Nephron (organoid): ENCODE data around the gene PPP2R1A.

Experiments used
- H3K27ac Mint-ChIP-seq, 3 experiments: 2 replicates each; pipeline ENCODE4 v1.8.0; 2020; ENCODE audit warnings: mixed read lengths in 3 of 3, mild to moderate bottlenecking in 2 of 3, moderate library complexity in 1 of 3
- H3K27me3 Mint-ChIP-seq: 2 replicates; pipeline ENCODE4 v1.8.0; 2021; ENCODE audit warnings: low read depth, mild to moderate bottlenecking, moderate library complexity, mixed read lengths
- H3K36me3 Mint-ChIP-seq: 2 replicates; pipeline ENCODE4 v1.8.0; 2020; ENCODE audit warnings: low read depth, mixed read lengths
- H3K4me1 Mint-ChIP-seq: 2 replicates; pipeline ENCODE4 v1.8.0; 2020; ENCODE audit warnings: mixed read lengths
- H3K4me3 Mint-ChIP-seq, 3 experiments: 2 replicates each; pipeline ENCODE4 v1.8.0; 2020; ENCODE audit warnings: mild to moderate bottlenecking in 3 of 3, mixed read lengths in 3 of 3, moderate library complexity in 2 of 3
- H3K9me3 Mint-ChIP-seq: 2 replicates; pipeline ENCODE4 v1.8.0; 2020; ENCODE audit warnings: mixed read lengths
- TF ChIP-seq, protein P1 (sequence below), 3 experiments: fragments of 200-600 bp; sonication (generic); IDR thresholded peaks; one replicate each; pipeline ENCODE4 v1.5.0; 2021; ENCODE audit warnings: antibody characterized with exemption in 3 of 3; ENCODE audit not compliant: unreplicated experiment in 3 of 3

PPP2R1A gene

GRCh38 chr19:52211203-52211602 is 21.4 kb downstream of the PPP2R1A start:
- Mint-ChIP-seq H3K27ac (no peak overlapping the region), H3K4me1 (no peaks in the 10 kb centered on the region), H3K9me3 (no peaks in the 10 kb centered on the region), H3K36me3 (peaks cover 86% of the 10 kb centered on the region), H3K4me3 (no peak overlapping the region), H3K27me3 (no peaks in the 10 kb centered on the region)
- TF ChIP-seq, protein P1, sequence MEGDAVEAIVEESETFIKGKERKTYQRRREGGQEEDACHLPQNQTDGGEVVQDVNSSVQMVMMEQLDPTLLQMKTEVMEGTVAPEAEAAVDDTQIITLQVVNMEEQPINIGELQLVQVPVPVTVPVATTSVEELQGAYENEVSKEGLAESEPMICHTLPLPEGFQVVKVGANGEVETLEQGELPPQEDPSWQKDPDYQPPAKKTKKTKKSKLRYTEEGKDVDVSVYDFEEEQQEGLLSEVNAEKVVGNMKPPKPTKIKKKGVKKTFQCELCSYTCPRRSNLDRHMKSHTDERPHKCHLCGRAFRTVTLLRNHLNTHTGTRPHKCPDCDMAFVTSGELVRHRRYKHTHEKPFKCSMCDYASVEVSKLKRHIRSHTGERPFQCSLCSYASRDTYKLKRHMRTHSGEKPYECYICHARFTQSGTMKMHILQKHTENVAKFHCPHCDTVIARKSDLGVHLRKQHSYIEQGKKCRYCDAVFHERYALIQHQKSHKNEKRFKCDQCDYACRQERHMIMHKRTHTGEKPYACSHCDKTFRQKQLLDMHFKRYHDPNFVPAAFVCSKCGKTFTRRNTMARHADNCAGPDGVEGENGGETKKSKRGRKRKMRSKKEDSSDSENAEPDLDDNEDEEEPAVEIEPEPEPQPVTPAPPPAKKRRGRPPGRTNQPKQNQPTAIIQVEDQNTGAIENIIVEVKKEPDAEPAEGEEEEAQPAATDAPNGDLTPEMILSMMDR (IDR thresholded peaks at IDR 0.05; ENCODE audit: unreplicated experiment in 3 of 3) = no peak

DNA sequence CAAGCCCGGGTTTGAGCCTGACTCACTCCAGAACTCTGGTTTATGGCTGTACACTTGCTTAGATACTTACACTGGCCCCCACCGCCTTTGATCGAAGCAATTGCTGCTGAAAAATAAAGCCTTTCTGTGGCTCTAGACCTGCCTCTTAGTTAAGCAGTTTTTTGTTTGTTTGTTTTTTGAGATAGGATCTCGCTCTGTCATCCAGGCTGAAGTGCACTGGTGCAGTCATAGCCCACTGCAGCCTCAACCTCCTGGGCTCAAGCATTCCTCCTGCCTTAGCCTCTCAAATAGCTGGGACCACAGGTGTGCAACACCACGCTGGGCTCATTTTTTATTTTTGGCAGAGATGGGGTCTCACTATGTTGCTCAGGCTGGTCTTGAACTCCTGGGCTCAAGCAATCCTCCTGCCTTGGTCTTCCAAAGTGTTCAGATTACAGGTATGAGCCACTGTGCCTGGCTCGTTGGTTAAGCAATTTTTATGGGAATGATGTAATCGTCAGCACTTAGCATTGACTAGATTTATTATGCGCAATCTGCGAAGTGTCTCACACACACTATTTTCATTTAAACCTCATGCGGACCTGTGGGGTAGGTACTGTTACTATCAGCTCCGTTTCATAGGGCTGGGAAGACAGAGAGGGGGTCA is 22.2 kb downstream of the PPP2R1A start:
- Mint-ChIP-seq H3K27ac (no peak overlapping the region), H3K27me3 (no peaks in the 10 kb centered on the region), H3K4me1 (no peaks in the 10 kb centered on the region), H3K4me3 (no peak overlapping the region), H3K9me3 (no peaks in the 10 kb centered on the region), H3K36me3 (peaks cover 83% of the 10 kb centered on the region)
- TF ChIP-seq, protein P1 (IDR thresholded peaks at IDR 0.05; ENCODE audit: unreplicated experiment in 3 of 3) = no peak

DNA sequence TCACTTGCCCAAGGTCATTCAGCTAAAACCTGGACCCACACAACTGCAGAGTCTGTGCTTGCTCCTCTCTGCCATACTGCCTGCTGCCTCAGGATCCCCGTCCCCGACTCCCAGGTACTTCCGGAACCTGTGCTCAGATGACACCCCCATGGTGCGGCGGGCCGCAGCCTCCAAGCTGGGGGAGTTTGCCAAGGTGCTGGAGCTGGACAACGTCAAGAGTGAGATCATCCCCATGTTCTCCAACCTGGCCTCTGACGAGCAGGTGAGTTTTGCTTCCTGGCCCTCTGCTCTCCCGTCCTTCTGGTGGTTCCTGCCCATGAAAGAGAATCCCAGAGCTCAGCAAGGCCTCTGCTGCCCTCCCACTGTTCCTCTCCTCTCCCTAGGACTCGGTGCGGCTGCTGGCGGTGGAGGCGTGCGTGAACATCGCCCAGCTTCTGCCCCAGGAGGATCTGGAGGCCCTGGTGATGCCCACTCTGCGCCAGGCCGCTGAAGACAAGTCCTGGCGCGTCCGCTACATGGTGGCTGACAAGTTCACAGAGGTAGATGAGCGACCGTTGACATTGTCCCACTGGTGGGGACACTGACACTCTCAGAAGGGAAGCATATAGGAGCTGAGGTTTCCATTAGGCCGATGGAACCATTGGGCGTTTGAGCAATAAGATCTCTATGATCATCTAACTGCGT is 22.9 kb downstream of the PPP2R1A start:
- no peak overlapping the region for H3K4me3 Mint-ChIP-seq
- H3K27ac Mint-ChIP-seq = no peak overlapping the region
- TF ChIP-seq, protein P1 (IDR thresholded peaks at IDR 0.05; ENCODE audit: unreplicated experiment in 3 of 3) = no peak
- no peaks in the 10 kb centered on the region for H3K27me3 Mint-ChIP-seq
- H3K9me3 Mint-ChIP-seq = no peaks in the 10 kb centered on the region
- no peaks in the 10 kb centered on the region for H3K4me1 Mint-ChIP-seq
- H3K36me3 Mint-ChIP-seq = peaks cover 83% of the 10 kb centered on the region

DNA sequence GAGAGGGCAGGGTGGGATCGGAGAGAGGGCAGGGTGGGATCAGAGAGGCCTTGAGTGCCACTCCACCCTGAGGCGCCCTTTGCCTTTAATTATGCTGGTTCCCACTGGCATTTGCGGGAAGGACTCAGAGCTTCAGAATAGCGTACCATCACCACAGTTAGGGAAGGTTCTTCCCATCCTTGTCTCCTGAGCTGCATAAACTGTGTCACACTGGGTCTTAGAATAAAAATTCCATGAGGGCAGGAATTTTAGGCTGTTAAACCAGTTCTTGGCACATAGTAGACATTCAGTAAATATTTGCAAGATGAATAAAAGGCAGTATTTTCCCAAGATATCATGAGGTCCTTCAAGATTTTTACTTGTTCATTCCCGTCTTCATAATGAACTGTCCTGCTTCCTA is 24.4 kb downstream of the PPP2R1A start:
- TF ChIP-seq, protein P1 (IDR thresholded peaks at IDR 0.05; ENCODE audit: unreplicated experiment in 3 of 3) = no peak
- Mint-ChIP-seq H3K36me3 (peaks cover 88% of the 10 kb centered on the region), H3K4me3 (no peak overlapping the region), H3K27me3 (no peaks in the 10 kb centered on the region), H3K27ac (no peak overlapping the region), H3K4me1 (peaks cover under 1% of the 10 kb centered on the region), H3K9me3 (no peaks in the 10 kb centered on the region)

DNA sequence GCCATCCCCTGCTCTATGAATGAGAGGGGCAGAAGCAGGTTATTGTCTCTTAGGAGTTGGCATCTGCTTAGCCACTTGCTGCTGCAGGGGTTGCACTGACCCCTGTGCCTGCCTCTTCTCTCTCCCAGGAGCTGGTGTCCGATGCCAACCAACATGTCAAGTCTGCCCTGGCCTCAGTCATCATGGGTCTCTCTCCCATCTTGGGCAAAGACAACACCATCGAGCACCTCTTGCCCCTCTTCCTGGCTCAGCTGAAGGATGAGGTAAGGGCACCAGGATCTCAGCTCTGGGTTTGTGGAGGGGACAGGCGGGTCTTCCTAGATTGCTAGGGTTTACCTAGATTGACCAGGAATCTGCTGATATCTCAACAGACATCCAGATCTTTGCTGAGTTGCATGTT is 26.5 kb downstream of the PPP2R1A start:
- H3K9me3 Mint-ChIP-seq = no peaks in the 10 kb centered on the region
- peaks cover 89% of the 10 kb centered on the region for H3K36me3 Mint-ChIP-seq
- TF ChIP-seq, protein P1 (IDR thresholded peaks at IDR 0.05; ENCODE audit: unreplicated experiment in 3 of 3) = no peak
- no peak overlapping the region for H3K4me3 Mint-ChIP-seq
- no peak overlapping the region for H3K27ac Mint-ChIP-seq
- H3K27me3 Mint-ChIP-seq = no peaks in the 10 kb centered on the region
- H3K4me1 Mint-ChIP-seq = peaks cover 8% of the 10 kb centered on the region

DNA sequence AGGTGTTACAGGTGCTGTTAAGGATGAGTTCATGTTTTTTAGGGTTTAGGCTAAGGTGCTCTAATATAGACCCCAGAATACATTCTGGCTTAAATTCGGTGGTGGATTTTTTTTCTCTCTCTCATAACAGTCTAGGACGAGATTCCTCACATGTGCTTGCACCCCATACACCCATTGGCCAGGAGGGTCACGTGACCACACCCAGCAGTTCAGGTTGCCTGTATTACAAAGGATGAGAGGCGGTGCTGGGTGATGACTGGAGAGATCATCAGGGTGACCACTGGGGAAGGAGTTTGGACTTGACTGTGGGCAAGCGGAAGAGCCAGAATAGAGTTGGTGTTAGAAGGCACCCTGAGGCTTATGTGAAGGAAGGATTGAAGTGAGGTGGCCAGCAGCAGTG is 27.7 kb downstream of the PPP2R1A start:
- H3K9me3 Mint-ChIP-seq = no peaks in the 10 kb centered on the region
- H3K27ac Mint-ChIP-seq = no peak overlapping the region
- H3K4me1 Mint-ChIP-seq = peaks cover 8% of the 10 kb centered on the region
- H3K27me3 Mint-ChIP-seq = no peaks in the 10 kb centered on the region
- H3K36me3 Mint-ChIP-seq = peaks cover 87% of the 10 kb centered on the region
- TF ChIP-seq, protein P1 (IDR thresholded peaks at IDR 0.05; ENCODE audit: unreplicated experiment in 3 of 3) = no peak
- no peak overlapping the region for H3K4me3 Mint-ChIP-seq
